ENCODE measurements around the gene PAPOLB. TPM values are rescaled to one million over a fixed set of nuclear protein-coding genes. Genes with fewer than 3 reads are reported as not detected.
A peak's percentile ranks its signal among the peaks of the same experiment; 100 is the strongest.

The PAPOLB gene
- total RNA-seq, 4 donors from 2014 or later = 0.22 to 1.4 (median 0.37) TPM

DNA sequence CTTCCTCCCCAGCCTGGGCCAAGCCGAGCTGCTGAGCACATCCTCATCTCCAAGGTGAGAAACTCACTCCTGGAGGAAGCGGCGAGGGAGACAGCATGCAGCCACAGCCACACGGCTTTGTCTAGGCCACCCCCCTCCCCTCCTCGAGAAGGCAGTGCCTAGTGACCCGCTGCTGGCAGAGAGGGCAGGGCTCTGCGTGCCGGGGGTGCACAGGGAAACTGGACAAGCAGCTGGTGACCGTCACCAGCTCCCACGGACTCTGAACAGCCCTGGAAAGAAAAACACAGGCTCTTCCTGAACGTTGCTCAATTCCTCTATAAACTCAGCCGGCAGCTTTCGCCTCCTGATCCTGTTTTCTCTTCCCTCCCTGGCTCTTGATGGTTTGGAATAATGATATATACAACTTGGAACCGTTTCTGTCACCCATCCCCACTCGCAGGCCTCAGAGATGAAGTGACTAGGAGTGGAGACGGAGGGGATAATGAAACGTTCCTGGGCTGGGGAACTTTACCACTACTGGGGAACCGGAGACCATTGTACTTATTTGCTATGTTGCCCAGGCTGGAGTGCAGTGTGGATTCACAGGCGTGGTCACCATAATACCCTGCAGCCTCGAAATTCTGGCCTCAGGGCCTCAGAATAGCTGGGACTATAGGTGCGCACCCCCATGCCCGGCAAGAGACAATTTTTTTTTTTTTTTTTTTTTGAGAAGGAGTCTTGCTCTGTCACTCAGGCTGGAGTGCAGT lies 19.3 kb downstream of the PAPOLB start:
- H3K9me3 ChIP-seq = no peaks in the 10 kb centered on the region
- no peak overlapping the region for H3K4me3 ChIP-seq (replicated peaks in 1 of 3)
- no peaks in the 10 kb centered on the region for H3K27me3 ChIP-seq
- H3K4me1 ChIP-seq = no peaks in the 10 kb centered on the region
- no peaks in the 10 kb centered on the region for H3K36me3 ChIP-seq
- WGBS, 2 donors = 45 to 58% methylated on average over 20 to 22 of the region's 22 CpGs
- peak; percentile 44 to 60 for DNase-seq
- intact Hi-C loops (cut with DNase I) = no loop called here
- H3K27ac ChIP-seq = no peak overlapping the region
- TF ChIP-seq CTCF (IDR thresholded peaks at IDR 0.05) = no peak
- TF ChIP-seq POLR2A (IDR thresholded peaks at IDR 0.05) = no peak

GRCh38 chr7:4841836-4842235 lies 20.0 kb downstream of the PAPOLB start:
- no peak overlapping the region for H3K27ac ChIP-seq
- no peaks in the 10 kb centered on the region for H3K9me3 ChIP-seq
- intact Hi-C loops (cut with DNase I) = no loop called here
- no peaks in the 10 kb centered on the region for H3K27me3 ChIP-seq
- H3K4me3 ChIP-seq (replicated peaks in 1 of 3) = no peak overlapping the region
- H3K36me3 ChIP-seq = no peaks in the 10 kb centered on the region
- WGBS, 2 donors = 91 to 94% methylated on average over 13 of the region's 13 CpGs
- H3K4me1 ChIP-seq = no peaks in the 10 kb centered on the region
- DNase-seq = no peak
- no peak for TF ChIP-seq CTCF (IDR thresholded peaks at IDR 0.05)
- TF ChIP-seq POLR2A (IDR thresholded peaks at IDR 0.05) = no peak

GRCh38 chr7:4841007-4841784 lies 20.6 kb downstream of the PAPOLB start:
- no peak for DNase-seq
- no peak overlapping the region for H3K27ac ChIP-seq
- H3K27me3 ChIP-seq = no peaks in the 10 kb centered on the region
- 89 to 93% methylated on average over 13 to 17 of the region's 17 CpGs for WGBS, 2 donors
- no peaks in the 10 kb centered on the region for H3K36me3 ChIP-seq
- intact Hi-C loops (cut with DNase I) = no loop called here
- no peak for TF ChIP-seq CTCF (IDR thresholded peaks at IDR 0.05)
- no peaks in the 10 kb centered on the region for H3K9me3 ChIP-seq
- no peak overlapping the region for H3K4me3 ChIP-seq (replicated peaks in 1 of 3)
- no peaks in the 10 kb centered on the region for H3K4me1 ChIP-seq

DNA sequence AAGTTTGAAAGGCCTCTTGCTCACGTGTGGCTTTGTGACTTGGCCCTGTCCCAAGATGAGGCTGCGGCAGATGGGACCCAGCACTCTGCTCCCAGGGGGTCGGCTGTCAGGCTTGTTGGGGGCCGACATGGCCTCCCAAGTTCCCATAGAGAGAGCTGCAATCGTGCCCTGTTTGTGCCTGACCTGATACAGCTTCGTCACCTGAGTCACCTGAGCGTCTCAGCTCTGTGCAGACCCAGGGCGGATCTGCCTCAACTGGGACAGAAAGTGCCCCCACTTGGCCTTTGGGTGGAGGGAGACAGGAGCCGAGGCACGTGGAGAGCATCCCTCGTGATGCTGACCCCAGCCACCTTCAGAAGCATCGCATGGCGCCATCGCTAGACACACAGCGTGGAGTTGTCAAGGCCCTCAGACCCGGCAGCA lies 21.7 kb downstream of the PAPOLB start:
- intact Hi-C loops (cut with DNase I) = no loop called here
- H3K27me3 ChIP-seq = no peaks in the 10 kb centered on the region
- TF ChIP-seq CTCF (IDR thresholded peaks at IDR 0.05) = no peak
- TF ChIP-seq POLR2A (IDR thresholded peaks at IDR 0.05) = no peak
- H3K36me3 ChIP-seq = no peaks in the 10 kb centered on the region
- H3K27ac ChIP-seq = no peak overlapping the region
- H3K9me3 ChIP-seq = no peaks in the 10 kb centered on the region
- 79 to 100% methylated on average over 5 to 7 of the region's 16 CpGs for whole genome bisulfite sequencing, 2 donors
- no peaks in the 10 kb centered on the region for H3K4me1 ChIP-seq
- H3K4me3 ChIP-seq (replicated peaks in 1 of 3) = no peak overlapping the region
- DNase-seq = no peak
